C4-2B (cell line): ENCODE results near the gene PIK3C2G.

Experiments used
- H3K27ac ChIP-seq: fragments of 450-650 bp; 2 replicates; pipeline ENCODE4 v1.5.1; 2017
- CTCF ChIP-seq: fragments of 450-650 bp; conservative IDR thresholded peaks from 2 replicates; pipeline ENCODE4 v1.5.1; 2017; ENCODE audit warnings: mild to moderate bottlenecking
- ZFX ChIP-seq: fragments of 450-650 bp; IDR thresholded peaks from 2 replicates; pipeline ENCODE4 v1.6.1; 2017

Gene PIK3C2G

GRCh38 chr12:18629916-18630315 is 368.6 kb downstream of the PIK3C2G start:
- H3K27ac ChIP-seq: no peak overlapping the region
- TF ChIP-seq CTCF (no peak), ZFX (no peak)

- no peak for TF ChIP-seq CTCF
- TF ChIP-seq ZFX: no peak
- H3K27ac ChIP-seq: no peak overlapping the region
Observed at GRCh38 chr12:18631339-18631738, 370.0 kb downstream of the PIK3C2G start.

GRCh38 chr12:18632848-18633247 is 371.5 kb downstream of the PIK3C2G start:
- TF ChIP-seq ZFX (no peak), CTCF (no peak)
- no peak overlapping the region for H3K27ac ChIP-seq

- H3K27ac ChIP-seq: no peak overlapping the region
- TF ChIP-seq CTCF: no peak
- no peak for TF ChIP-seq ZFX
Observed at GRCh38 chr12:18634382-18634781, 373.1 kb downstream of the PIK3C2G start.

GRCh38 chr12:18640321-18640955 is 379.1 kb downstream of the PIK3C2G start:
- TF ChIP-seq CTCF (no peak), ZFX (no peak)
- H3K27ac ChIP-seq: no peak overlapping the region

GRCh38 chr12:18643681-18644080 is 382.4 kb downstream of the PIK3C2G start:
- TF ChIP-seq ZFX (no peak), CTCF (no peak)
- H3K27ac ChIP-seq: no peak overlapping the region

- no peak overlapping the region for H3K27ac ChIP-seq
- TF ChIP-seq ZFX: no peak
- no peak for TF ChIP-seq CTCF
Observed at GRCh38 chr12:18644564-18644963, 383.2 kb downstream of the PIK3C2G start.
